Muscle of arm (tissue), 12 donors: ENCODE results near the gene WDR91. TPM values are rescaled to one million over a fixed set of nuclear protein-coding genes. Genes with fewer than 3 reads are reported as not detected.

Experiments used
- polyA plus RNA-seq, 12 donors: library from polyadenylated mRNA; unstranded; fragments of 120-200 nt; gene quantifications; one replicate each; pipeline ENCODE4 v1.2.1, GENCODE V29; 2013; ENCODE audit not compliant: insufficient read length in 12 of 12

Gene WDR91
- polyA plus RNA-seq, 12 donors: 7.8 to 24.3 (median 9.5) TPM; not detected in 1

Other genes with a start within 250 kb of the WDR91 start
- gene AGBL3, start 225.0 kb downstream of the WDR91 start, polyA plus RNA-seq: 1 to 10 TPM in 10 of 12 donors, not detected in 2; 2.3 to 6.0 (median 4.0) TPM
- 10 to 100 TPM in 9 of 12 donors, 1 to 10 TPM in 2, not detected in 1; 9.7 to 22.3 (median 11.7) TPM for gene TMEM140, start 63.5 kb downstream of the WDR91 start, polyA plus RNA-seq
- 10 to 100 TPM in 11 of 12 donors, not detected in 1; 26.0 to 40.1 (median 31.2) TPM for gene CYREN, start 40.8 kb downstream of the WDR91 start, polyA plus RNA-seq
- gene STRA8, start 22.3 kb upstream of the WDR91 start, polyA plus RNA-seq: not detected